ENCODE results near the gene PSMA7.
A peak's percentile ranks its signal among the peaks of the same experiment; 100 is the strongest.

PSMA7 gene

GRCh38 chr20:62143957-62144825, 997 bp upstream of the PSMA7 start:
- peak overlapping the region; percentile 97 for H3K27ac ChIP-seq
- TF ChIP-seq CTCF (conservative IDR thresholded peaks at IDR 0.05) = no peak
- 0 out of 2 replicates have a peak, but pooled peaks have one; percentile 7 for TF ChIP-seq ZFX (IDR thresholded peaks at IDR 0.05)

- no peak for TF ChIP-seq CTCF (conservative IDR thresholded peaks at IDR 0.05)
- peak; percentile 98 for TF ChIP-seq ZFX (IDR thresholded peaks at IDR 0.05)
- peak overlapping the region; percentile 97 for H3K27ac ChIP-seq
These were observed 728 bp downstream of the PSMA7 start for GRCh38 chr20:62142252-62143080.

- peak overlapping the region; percentile 97 for H3K27ac ChIP-seq
- peak; percentile 70 for TF ChIP-seq CTCF (conservative IDR thresholded peaks at IDR 0.05)
- TF ChIP-seq ZFX (IDR thresholded peaks at IDR 0.05) = no peak
These were observed 1.6 kb downstream of the PSMA7 start for GRCh38 chr20:62141397-62142251.

- peak overlapping the region; percentile 97 for H3K27ac ChIP-seq
- TF ChIP-seq ZFX (IDR thresholded peaks at IDR 0.05) (no peak), CTCF (conservative IDR thresholded peaks at IDR 0.05) (no peak)
These were observed 2.2 kb downstream of the PSMA7 start for GRCh38 chr20:62141043-62141396.

- no peak overlapping the region for H3K27ac ChIP-seq
- TF ChIP-seq ZFX (IDR thresholded peaks at IDR 0.05) = no peak
- TF ChIP-seq CTCF (conservative IDR thresholded peaks at IDR 0.05) = no peak
These were observed 3.6 kb downstream of the PSMA7 start for GRCh38 chr20:62139636-62140035.

- H3K27ac ChIP-seq = no peak overlapping the region
- TF ChIP-seq CTCF (conservative IDR thresholded peaks at IDR 0.05) (no peak), ZFX (IDR thresholded peaks at IDR 0.05) (no peak)
These were observed 4.3 kb downstream of the PSMA7 start for GRCh38 chr20:62138912-62139311.
